DOHH2 (cell line): Measurements from ENCODE around the gene KRT10.

Experiments
- H3F3A ChIP-seq: fragments of 200-600 bp; sonication (generic), shearing (Covaris generic); 2 replicates; pipeline ENCODE4 v1.6.0; 2016; ENCODE audit warnings: antibody characterized with exemption, mild to moderate bottlenecking; ENCODE audit not compliant: control insufficient read depth, insufficient read depth
- H3K27ac ChIP-seq: fragments of 200-600 bp; sonication (generic); 2 replicates; pipeline ENCODE4 v1.5.1; 2014; ENCODE audit warnings: low read depth, mild to moderate bottlenecking, low read length, moderate library complexity
- H3K27me3 ChIP-seq: fragments of 200-600 bp; sonication (generic); 2 replicates; pipeline ENCODE4 v1.6.1; 2014; ENCODE audit warnings: mild to moderate bottlenecking, low read length, mixed read lengths; ENCODE audit not compliant: control insufficient read depth
- H3K36me3 ChIP-seq: fragments of 200-600 bp; sonication (generic); 2 replicates; pipeline ENCODE4 v1.6.1; 2014; ENCODE audit warnings: mild to moderate bottlenecking, low read length, moderate library complexity, mixed read lengths; ENCODE audit not compliant: control insufficient read depth
- H3K4me1 ChIP-seq: fragments of 200-600 bp; sonication (generic); 2 replicates; pipeline ENCODE4 v1.6.1; 2014; ENCODE audit warnings: mild to moderate bottlenecking, low read length, mixed read lengths; ENCODE audit not compliant: control insufficient read depth
- H3K4me2 ChIP-seq: fragments of 200-600 bp; sonication (generic); 2 replicates; pipeline ENCODE4 v1.6.0; 2014; ENCODE audit warnings: mild to moderate bottlenecking, low read length, moderate library complexity
- H3K4me3 ChIP-seq: fragments of 200-600 bp; sonication (generic); 2 replicates; pipeline ENCODE4 v1.5.1; 2014; ENCODE audit warnings: mild to moderate bottlenecking, low read length, mixed read lengths
- H3K79me2 ChIP-seq: fragments of 200-600 bp; sonication (generic); 2 replicates; pipeline ENCODE4 v1.6.1; 2014; ENCODE audit warnings: mild to moderate bottlenecking, low read length, mixed read lengths; ENCODE audit not compliant: control insufficient read depth
- H3K9me2 ChIP-seq: fragments of 200-600 bp; sonication (generic); replicated peaks from 2 replicates; pipeline ENCODE4 v1.6.1; 2014; ENCODE audit warnings: mild to moderate bottlenecking, low read length, mixed read lengths; ENCODE audit not compliant: control insufficient read depth
- H3K9me3 ChIP-seq: fragments of 200-600 bp; sonication (generic); 2 replicates; pipeline ENCODE4 v1.6.1; 2014; ENCODE audit warnings: antibody characterized with exemption, low read length, mixed read lengths; ENCODE audit not compliant: control insufficient read depth, insufficient read depth
- H4K20me1 ChIP-seq: fragments of 200-600 bp; sonication (generic); 2 replicates; pipeline ENCODE4 v1.6.0; 2014; ENCODE audit warnings: low read depth, mild to moderate bottlenecking, antibody characterized with exemption, low read length, moderate library complexity; ENCODE audit not compliant: control insufficient read depth, insufficient read depth
- EZH2phosphoT487 ChIP-seq: fragments of 200-600 bp; sonication (generic); IDR thresholded peaks from 2 replicates; pipeline ENCODE4 v1.6.1; 2017; ENCODE audit warnings: borderline replicate concordance, mild to moderate bottlenecking, antibody characterized with exemption, low read length, moderate library complexity, mixed read lengths
- TF ChIP-seq, protein P1 (sequence below): fragments of 200-600 bp; sonication (generic); IDR thresholded peaks from one replicate; pipeline ENCODE4 v1.5.1; 2014; ENCODE audit warnings: antibody characterized with exemption, mild to moderate bottlenecking, low read depth, low read length; ENCODE audit not compliant: poor library complexity, severe bottlenecking

Gene KRT10

DNA sequence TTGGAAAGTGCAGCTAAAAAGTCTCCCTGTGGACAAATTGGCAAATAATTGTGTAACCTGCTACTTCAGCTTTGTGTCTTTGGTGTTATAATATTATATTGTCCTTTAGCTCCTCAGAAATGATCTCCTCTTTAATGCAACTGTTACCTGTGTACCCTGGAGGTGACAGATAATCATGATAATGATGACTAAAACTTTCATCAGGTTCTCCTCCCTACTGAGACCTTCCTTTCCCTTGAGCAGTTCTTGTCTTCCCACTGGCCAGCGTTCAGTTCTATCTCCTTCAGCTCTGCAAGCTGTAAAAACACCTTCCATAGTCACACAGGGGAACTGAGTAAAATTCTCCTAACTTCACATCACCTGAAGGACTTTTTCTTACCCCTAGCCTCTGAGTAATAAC, 29.9 kb upstream of the KRT10 start:
- Histone ChIP-seq H3K4me1 (no peaks in the 10 kb centered on the region), H3K9me3 (no peaks in the 10 kb centered on the region), H3K36me3 (no peaks in the 10 kb centered on the region), H3K9me2 (no peaks in the 10 kb centered on the region), H3K4me2 (no peak overlapping the region), H3K4me3 (no peak overlapping the region), H3K27me3 (peaks cover 26% of the 10 kb centered on the region), H3F3A (no peaks in the 10 kb centered on the region), H4K20me1 (no peaks in the 10 kb centered on the region), H3K79me2 (no peaks in the 10 kb centered on the region), H3K27ac (no peak overlapping the region)
- TF ChIP-seq, protein P1, sequence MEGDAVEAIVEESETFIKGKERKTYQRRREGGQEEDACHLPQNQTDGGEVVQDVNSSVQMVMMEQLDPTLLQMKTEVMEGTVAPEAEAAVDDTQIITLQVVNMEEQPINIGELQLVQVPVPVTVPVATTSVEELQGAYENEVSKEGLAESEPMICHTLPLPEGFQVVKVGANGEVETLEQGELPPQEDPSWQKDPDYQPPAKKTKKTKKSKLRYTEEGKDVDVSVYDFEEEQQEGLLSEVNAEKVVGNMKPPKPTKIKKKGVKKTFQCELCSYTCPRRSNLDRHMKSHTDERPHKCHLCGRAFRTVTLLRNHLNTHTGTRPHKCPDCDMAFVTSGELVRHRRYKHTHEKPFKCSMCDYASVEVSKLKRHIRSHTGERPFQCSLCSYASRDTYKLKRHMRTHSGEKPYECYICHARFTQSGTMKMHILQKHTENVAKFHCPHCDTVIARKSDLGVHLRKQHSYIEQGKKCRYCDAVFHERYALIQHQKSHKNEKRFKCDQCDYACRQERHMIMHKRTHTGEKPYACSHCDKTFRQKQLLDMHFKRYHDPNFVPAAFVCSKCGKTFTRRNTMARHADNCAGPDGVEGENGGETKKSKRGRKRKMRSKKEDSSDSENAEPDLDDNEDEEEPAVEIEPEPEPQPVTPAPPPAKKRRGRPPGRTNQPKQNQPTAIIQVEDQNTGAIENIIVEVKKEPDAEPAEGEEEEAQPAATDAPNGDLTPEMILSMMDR = no peak
- TF ChIP-seq EZH2phosphoT487 = no peak

- no peaks in the 10 kb centered on the region for H3K4me1 ChIP-seq
- H3K27me3 ChIP-seq = peaks cover 25% of the 10 kb centered on the region
- H3K4me3 ChIP-seq = no peak overlapping the region
- no peak overlapping the region for H3K4me2 ChIP-seq
- H3K27ac ChIP-seq = no peak overlapping the region
- no peaks in the 10 kb centered on the region for H4K20me1 ChIP-seq
- H3K36me3 ChIP-seq = no peaks in the 10 kb centered on the region
- H3K9me3 ChIP-seq = no peaks in the 10 kb centered on the region
- H3F3A ChIP-seq = no peaks in the 10 kb centered on the region
- no peaks in the 10 kb centered on the region for H3K9me2 ChIP-seq
- no peaks in the 10 kb centered on the region for H3K79me2 ChIP-seq
- no peak for TF ChIP-seq EZH2phosphoT487
- TF ChIP-seq, protein P1 = no peak
Measured at GRCh38 chr17:40850293-40850972, 28.0 kb upstream of the KRT10 start.

- no peaks in the 10 kb centered on the region for H3K9me3 ChIP-seq
- H3K4me3 ChIP-seq = no peak overlapping the region
- no peaks in the 10 kb centered on the region for H4K20me1 ChIP-seq
- peaks cover 29% of the 10 kb centered on the region for H3K27me3 ChIP-seq
- TF ChIP-seq EZH2phosphoT487 = no peak
- TF ChIP-seq, protein P1 = no peak
- H3K4me1 ChIP-seq = no peaks in the 10 kb centered on the region
- no peak overlapping the region for H3K4me2 ChIP-seq
- no peaks in the 10 kb centered on the region for H3F3A ChIP-seq
- no peaks in the 10 kb centered on the region for H3K79me2 ChIP-seq
- H3K36me3 ChIP-seq = no peaks in the 10 kb centered on the region
- no peak overlapping the region for H3K27ac ChIP-seq
- no peaks in the 10 kb centered on the region for H3K9me2 ChIP-seq
Measured at GRCh38 chr17:40849723-40850122, 27.3 kb upstream of the KRT10 start.
